H9 (cell line): ENCODE measurements around the gene NDUFA1. TPM values are rescaled to one million over a fixed set of nuclear protein-coding genes. Genes with fewer than 3 reads are reported as not detected.

ENCODE experiments used
- DNase-seq: peaks from one replicate; pipeline ENCODE4 v3.0.0-alpha.2; 2017
- H2AFZ ChIP-seq: one replicate; pipeline ENCODE4 v1.6.1; 2013; ENCODE audit warnings: mild to moderate bottlenecking, low read length, control low read depth, moderate library complexity
- H2AK5ac ChIP-seq: 2 replicates; pipeline ENCODE4 v1.6.1; 2013; ENCODE audit warnings: low read length, control low read depth, mixed read lengths; ENCODE audit not compliant: insufficient read length
- H2BK120ac ChIP-seq: one replicate; pipeline ENCODE4 v1.6.1; 2013; ENCODE audit warnings: low read depth, mild to moderate bottlenecking, low read length, control low read depth, inconsistent platforms; ENCODE audit not compliant: poor library complexity, severe bottlenecking
- H2BK12ac ChIP-seq: 2 replicates; pipeline ENCODE4 v1.6.1; 2013; ENCODE audit warnings: low read length, control low read depth, mixed read lengths, low read depth; ENCODE audit not compliant: insufficient read length
- H2BK15ac ChIP-seq: 2 replicates; pipeline ENCODE4 v1.6.1; 2013; ENCODE audit warnings: low read depth, low read length, control low read depth
- H2BK20ac ChIP-seq: one replicate; pipeline ENCODE4 v1.6.1; 2013; ENCODE audit warnings: low read depth, mild to moderate bottlenecking, low read length, control low read depth, inconsistent platforms; ENCODE audit not compliant: poor library complexity, severe bottlenecking
- H2BK5ac ChIP-seq: 2 replicates; pipeline ENCODE4 v1.6.1; 2013; ENCODE audit warnings: low read length, control low read depth, mixed read lengths; ENCODE audit not compliant: insufficient read length
- H3K14ac ChIP-seq: 2 replicates; pipeline ENCODE4 v1.6.1; 2013; ENCODE audit warnings: low read length, control low read depth; ENCODE audit not compliant: insufficient read depth
- H3K18ac ChIP-seq: 2 replicates; pipeline ENCODE4 v1.6.1; 2013; ENCODE audit warnings: low read depth, mild to moderate bottlenecking, mixed read lengths, low read length, control low read depth; ENCODE audit not compliant: insufficient read length
- H3K23ac ChIP-seq: 2 replicates; pipeline ENCODE4 v1.6.1; 2013; ENCODE audit warnings: low read length, control low read depth, mixed read lengths, low read depth; ENCODE audit not compliant: insufficient read length
- H3K23me2 ChIP-seq: 2 replicates; pipeline ENCODE4 v1.6.1; 2013; ENCODE audit warnings: low read depth, mild to moderate bottlenecking, mixed read lengths, low read length, control low read depth; ENCODE audit not compliant: insufficient read length, poor library complexity, severe bottlenecking
- H3K27ac ChIP-seq: 2 replicates; pipeline ENCODE4 v1.5.1; 2013; ENCODE audit warnings: low read length, control low read depth, mixed read lengths, low read depth; ENCODE audit not compliant: insufficient read length
- H3K27me3 ChIP-seq: 2 replicates; pipeline ENCODE4 v1.6.1; 2013; ENCODE audit warnings: low read length, control low read depth, inconsistent platforms; ENCODE audit not compliant: insufficient read depth
- H3K4ac ChIP-seq: 2 replicates; pipeline ENCODE4 v1.6.1; 2013; ENCODE audit warnings: low read depth, mild to moderate bottlenecking, control low read depth, inconsistent platforms, low read length, moderate library complexity
- H3K4me1 ChIP-seq: 2 replicates; pipeline ENCODE4 v1.6.1; 2013; ENCODE audit warnings: low read length, control low read depth, inconsistent platforms; ENCODE audit not compliant: insufficient read depth
- H3K4me2 ChIP-seq: 2 replicates; pipeline ENCODE4 v1.6.1; 2013; ENCODE audit warnings: low read length, control low read depth, mixed read lengths; ENCODE audit not compliant: insufficient read length, insufficient read depth
- H3K56ac ChIP-seq: 2 replicates; pipeline ENCODE4 v1.6.1; 2013; ENCODE audit warnings: low read depth, mild to moderate bottlenecking, mixed read lengths, low read length, control low read depth; ENCODE audit not compliant: insufficient read length
- H3K79me1 ChIP-seq: 2 replicates; pipeline ENCODE4 v1.6.1; 2013; ENCODE audit warnings: low read depth, mild to moderate bottlenecking, moderate library complexity, low read length, control low read depth, inconsistent platforms; ENCODE audit not compliant: insufficient read depth, poor library complexity, severe bottlenecking
- H3K79me2 ChIP-seq: 2 replicates; pipeline ENCODE4 v1.6.1; 2013; ENCODE audit warnings: low read length, control low read depth, inconsistent platforms; ENCODE audit not compliant: insufficient read depth
- H3K9ac ChIP-seq: 2 replicates; pipeline ENCODE4 v1.6.1; 2013; ENCODE audit warnings: low read length, control low read depth, mixed read lengths; ENCODE audit not compliant: insufficient read length; ENCODE audit errors: extremely low read depth
- H3K9me3 ChIP-seq: one replicate; pipeline ENCODE4 v1.6.1; 2013; ENCODE audit warnings: low read depth, low read length, inconsistent platforms; ENCODE audit not compliant: control insufficient read depth
- H3T11ph ChIP-seq: one replicate; pipeline ENCODE4 v1.6.1; 2013; ENCODE audit warnings: mild to moderate bottlenecking, low read length, control low read depth, inconsistent platforms
- H4K20me1 ChIP-seq: one replicate; pipeline ENCODE4 v1.6.1; 2013; ENCODE audit not compliant: control insufficient read depth, insufficient read length, insufficient read depth
- H4K5ac ChIP-seq: 2 replicates; pipeline ENCODE4 v1.6.1; 2013; ENCODE audit warnings: low read depth, mild to moderate bottlenecking, mixed read lengths, low read length, control low read depth; ENCODE audit not compliant: insufficient read length
- H4K8ac ChIP-seq: replicated peaks from 2 replicates; pipeline ENCODE4 v1.6.1; 2013; ENCODE audit warnings: low read length, control low read depth, mixed read lengths, low read depth; ENCODE audit not compliant: insufficient read length
- H4K91ac ChIP-seq: 2 replicates; pipeline ENCODE4 v1.6.1; 2013; ENCODE audit warnings: low read depth, mild to moderate bottlenecking, moderate library complexity, mixed read lengths, low read length, control low read depth; ENCODE audit not compliant: insufficient read length
- H3K27ac Mint-ChIP-seq, 3 experiments: 2 replicates in 2 of 3; 3 replicates in 1 of 3; pipeline ENCODE4 v1.8.0; 2020 to 2021; ENCODE audit warnings: mixed read lengths in 3 of 3, mild to moderate bottlenecking in 1 of 3, moderate library complexity in 1 of 3
- H3K27me3 Mint-ChIP-seq: 2 replicates; pipeline ENCODE4 v1.8.0; 2021; ENCODE audit warnings: low read depth, mild to moderate bottlenecking, moderate library complexity, mixed read lengths
- H3K36me3 Mint-ChIP-seq, 3 experiments: 2 replicates in 2 of 3; 3 replicates in 1 of 3; pipeline ENCODE4 v1.8.0; 2020 to 2021; ENCODE audit warnings: low read depth in 3 of 3, mixed read lengths in 3 of 3; ENCODE audit not compliant: insufficient read depth in 1 of 3
- H3K4me1 Mint-ChIP-seq, 2 experiments: 2 replicates each; pipeline ENCODE4 v1.8.0; 2020; ENCODE audit warnings: mixed read lengths in 2 of 2
- H3K4me3 Mint-ChIP-seq, 2 experiments: 2 replicates in 1 of 2; 3 replicates in 1 of 2; pipeline ENCODE4 v1.8.0; 2020 to 2021; ENCODE audit warnings: mild to moderate bottlenecking in 2 of 2, mixed read lengths in 2 of 2, moderate library complexity in 1 of 2
- H3K9me3 Mint-ChIP-seq, 2 experiments: 2 replicates in 1 of 2; 3 replicates in 1 of 2; pipeline ENCODE4 v1.8.0; 2020; ENCODE audit warnings: mild to moderate bottlenecking in 2 of 2, mixed read lengths in 2 of 2, moderate library complexity in 1 of 2
- WGBS: extraction: QIAGEN DNeasy Blood & Tissue Kit; methylation state at CpG from one replicate; pipeline ENCODE4 v1.1.7; 2013; ENCODE audit warnings: missing lambda C conversion rate, low lambda C conversion rate, mixed read lengths; ENCODE audit not compliant: insufficient read length; ENCODE audit errors: extremely low coverage; 5-methylcytosine and 5-hydroxymethylcytosine counted together
- total RNA-seq: library from RNA; stranded (reverse); gene quantifications from 2 replicates; pipeline ENCODE4 v1.2.1, GENCODE V29; 2021
- TF ChIP-seq, protein P1 (sequence below): fragments of 200-600 bp; sonication (generic); conservative IDR thresholded peaks from 3 replicates; pipeline ENCODE4 v1.8.0; 2021; ENCODE audit warnings: antibody characterized with exemption, mild to moderate bottlenecking

The NDUFA1 gene
- total RNA-seq, 1 experiment from 2014 or later, result 69.4 TPM

DNA sequence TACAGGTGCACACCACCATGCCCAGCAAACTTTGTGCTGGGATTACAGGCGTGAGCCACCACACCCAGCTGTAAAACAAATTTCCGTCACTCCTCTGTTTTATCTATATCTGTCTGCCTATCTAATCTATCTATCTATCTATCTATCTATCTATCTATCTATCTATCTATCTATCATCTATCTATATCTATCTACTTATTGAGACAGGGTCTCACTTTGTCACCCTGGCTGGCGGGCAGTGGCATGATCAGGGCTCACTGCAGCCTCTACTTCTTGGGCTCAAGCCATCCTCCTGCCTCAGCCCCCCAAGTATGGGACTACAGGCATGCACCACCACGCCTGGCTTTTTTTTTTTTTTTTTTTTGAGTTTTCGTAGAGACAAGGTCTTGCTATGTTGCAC lies 44.7 kb downstream of the NDUFA1 start:
- Mint-ChIP-seq H3K36me3 (peaks cover 0 to 5% (median 1%) of the 10 kb centered on the region in 3 experiments; a peak in 3 of 7 replicates), H3K4me1 (no peaks in the 10 kb centered on the region), H3K9me3 (peaks cover 47 to 64% of the 10 kb centered on the region in 2 experiments), H3K27me3 (no peaks in the 10 kb centered on the region; the same call in none of the 2 replicates), H3K4me3 (no peak overlapping the region), H3K27ac (no peak overlapping the region)
- H2AFZ ChIP-seq, result no peak overlapping the region
- no peak overlapping the region for H3K23ac ChIP-seq
- no peak overlapping the region for H2BK20ac ChIP-seq
- no peak overlapping the region for H3K14ac ChIP-seq
- no peak overlapping the region for H3K4me2 ChIP-seq
- H3T11ph ChIP-seq, result no peak overlapping the region
- H3K79me2 ChIP-seq, result no peaks in the 10 kb centered on the region
- no peak overlapping the region for H3K9ac ChIP-seq
- no peak overlapping the region for H4K91ac ChIP-seq
- H4K20me1 ChIP-seq, result no peaks in the 10 kb centered on the region
- WGBS, result no CpG with 5 or more reads among the region's 5 CpGs
- no peak overlapping the region for H2BK15ac ChIP-seq
- H3K9me3 ChIP-seq, result peaks cover 21% of the 10 kb centered on the region
- no peaks in the 10 kb centered on the region for H3K23me2 ChIP-seq
- no peak overlapping the region for H2AK5ac ChIP-seq
- no peaks in the 10 kb centered on the region for H3K79me1 ChIP-seq
- TF ChIP-seq, protein P1, sequence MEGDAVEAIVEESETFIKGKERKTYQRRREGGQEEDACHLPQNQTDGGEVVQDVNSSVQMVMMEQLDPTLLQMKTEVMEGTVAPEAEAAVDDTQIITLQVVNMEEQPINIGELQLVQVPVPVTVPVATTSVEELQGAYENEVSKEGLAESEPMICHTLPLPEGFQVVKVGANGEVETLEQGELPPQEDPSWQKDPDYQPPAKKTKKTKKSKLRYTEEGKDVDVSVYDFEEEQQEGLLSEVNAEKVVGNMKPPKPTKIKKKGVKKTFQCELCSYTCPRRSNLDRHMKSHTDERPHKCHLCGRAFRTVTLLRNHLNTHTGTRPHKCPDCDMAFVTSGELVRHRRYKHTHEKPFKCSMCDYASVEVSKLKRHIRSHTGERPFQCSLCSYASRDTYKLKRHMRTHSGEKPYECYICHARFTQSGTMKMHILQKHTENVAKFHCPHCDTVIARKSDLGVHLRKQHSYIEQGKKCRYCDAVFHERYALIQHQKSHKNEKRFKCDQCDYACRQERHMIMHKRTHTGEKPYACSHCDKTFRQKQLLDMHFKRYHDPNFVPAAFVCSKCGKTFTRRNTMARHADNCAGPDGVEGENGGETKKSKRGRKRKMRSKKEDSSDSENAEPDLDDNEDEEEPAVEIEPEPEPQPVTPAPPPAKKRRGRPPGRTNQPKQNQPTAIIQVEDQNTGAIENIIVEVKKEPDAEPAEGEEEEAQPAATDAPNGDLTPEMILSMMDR, result no peak
- no peaks in the 10 kb centered on the region for H3K27me3 ChIP-seq
- no peak overlapping the region for H3K56ac ChIP-seq
- H2BK12ac ChIP-seq, result no peak overlapping the region
- no peak overlapping the region for H3K18ac ChIP-seq
- no peak overlapping the region for H2BK120ac ChIP-seq
- H2BK5ac ChIP-seq, result no peak overlapping the region
- H4K8ac ChIP-seq, result no peak overlapping the region
- no peaks in the 10 kb centered on the region for H3K4me1 ChIP-seq
- no peak overlapping the region for H3K4ac ChIP-seq
- no peak overlapping the region for H4K5ac ChIP-seq
- no peak for DNase-seq
- no peak overlapping the region for H3K27ac ChIP-seq
